NCI-H146 treated with DMSO at 0.1 percent for 48 hours (cell line): Measurements from ENCODE around the gene HPS5.

Experiments
- DNase-seq: peaks from one replicate; lab custom pipeline; 2025; ENCODE audit not compliant: unreplicated experiment; lab: John Stamatoyannopoulos, UW

The HPS5 gene

GRCh38 chr11:18321578-18321968 lies 367 bp downstream of the HPS5 start:
- DNase-seq, result no peak

- no peak for DNase-seq
Observed at GRCh38 chr11:18320617-18321016, 1.3 kb downstream of the HPS5 start.

GRCh38 chr11:18319914-18320313 lies 2.0 kb downstream of the HPS5 start:
- DNase-seq, result no peak

- DNase-seq, result no peak
Observed at GRCh38 chr11:18317551-18317950, 4.4 kb downstream of the HPS5 start.

- DNase-seq, result no peak
Observed at GRCh38 chr11:18315893-18316292, 6.0 kb downstream of the HPS5 start.

- DNase-seq, result no peak
Observed at GRCh38 chr11:18314784-18315523, 7.0 kb downstream of the HPS5 start.

- DNase-seq, result no peak
Observed at GRCh38 chr11:18313965-18314763, 7.8 kb downstream of the HPS5 start.

- DNase-seq, result no peak
Observed at GRCh38 chr11:18312663-18313420, 9.1 kb downstream of the HPS5 start.

GRCh38 chr11:18312012-18312411 lies 9.9 kb downstream of the HPS5 start:
- no peak for DNase-seq

- DNase-seq, result no peak
Observed at GRCh38 chr11:18310800-18311340, 11.1 kb downstream of the HPS5 start.

GRCh38 chr11:18309691-18310090 lies 12.2 kb downstream of the HPS5 start:
- no peak for DNase-seq

GRCh38 chr11:18308242-18308641 lies 13.7 kb downstream of the HPS5 start:
- no peak for DNase-seq

- DNase-seq, result no peak
Observed at GRCh38 chr11:18307461-18308139, 14.3 kb downstream of the HPS5 start.

GRCh38 chr11:18304745-18305144 lies 17.2 kb downstream of the HPS5 start:
- no peak for DNase-seq

- DNase-seq, result no peak
Observed at GRCh38 chr11:18299721-18300120, 22.2 kb downstream of the HPS5 start.

- no peak for DNase-seq
Observed at GRCh38 chr11:18295316-18295715, 26.6 kb downstream of the HPS5 start.

GRCh38 chr11:18294862-18295261 lies 27.1 kb downstream of the HPS5 start:
- no peak for DNase-seq

- DNase-seq, result no peak
Observed at GRCh38 chr11:18288911-18289310, 33.0 kb downstream of the HPS5 start.

GRCh38 chr11:18285841-18286240 lies 36.1 kb downstream of the HPS5 start:
- no peak for DNase-seq

- no peak for DNase-seq
Observed at GRCh38 chr11:18282626-18283025, 39.3 kb downstream of the HPS5 start.
